Keratinocyte (primary cell): Measurements from ENCODE around the gene IGF1. TPM values are rescaled to one million over a fixed set of nuclear protein-coding genes. Genes with fewer than 3 reads are reported as not detected.

Experiments
- DNase-seq: peaks from one replicate; pipeline ENCODE4 v3.0.0-alpha.2; 2011; ENCODE audit warnings: low read depth, missing footprints, low spot score
- FAIRE-seq: peaks from 2 replicates; lab custom pipeline; 2011; peaks lifted over from hg19 to GRCh38; lab: Jason Lieb, UNC
- H2AFZ ChIP-seq: 2 replicates; pipeline ENCODE4 v1.6.0; 2012; ENCODE audit warnings: low read length, control low read depth, inconsistent platforms; ENCODE audit not compliant: control insufficient read depth
- H3K27ac ChIP-seq: 2 replicates; pipeline ENCODE4 v1.5.1; 2011; ENCODE audit warnings: low read length; ENCODE audit not compliant: control insufficient read depth, insufficient read depth
- H3K27me3 ChIP-seq: 3 replicates; pipeline ENCODE4 v1.6.0; 2011; ENCODE audit warnings: low read length; ENCODE audit not compliant: control insufficient read depth, insufficient read depth; ENCODE audit errors: extremely low read depth
- H3K36me3 ChIP-seq, 2 experiments: 2 replicates in 1 of 2; 3 replicates in 1 of 2; pipeline ENCODE4 v1.5.1; 2011; ENCODE audit warnings: low read length in 2 of 2, mild to moderate bottlenecking in 1 of 2; ENCODE audit not compliant: control insufficient read depth in 2 of 2, insufficient read depth in 2 of 2; ENCODE audit errors: extremely low read depth in 1 of 2
- H3K4me1 ChIP-seq: 3 replicates; pipeline ENCODE4 v1.5.1; 2011; ENCODE audit warnings: low read length; ENCODE audit not compliant: control insufficient read depth, insufficient read depth; ENCODE audit errors: extremely low read depth
- H3K4me2 ChIP-seq: 3 replicates; pipeline ENCODE4 v1.6.0; 2011; ENCODE audit warnings: low read depth, low read length; ENCODE audit not compliant: control insufficient read depth, insufficient read depth; ENCODE audit errors: extremely low read depth
- H3K4me3 ChIP-seq, 3 experiments: fragments of 200-600 bp in 1 of 3; sonication (generic) in 1 of 3; 2 replicates in 2 of 3; 3 replicates in 1 of 3; pipeline ENCODE4 v1.5.1; 2011 to 2016; ENCODE audit warnings: low read length in 3 of 3, mild to moderate bottlenecking in 3 of 3, control low read depth in 2 of 3, inconsistent platforms in 1 of 3, low read depth in 1 of 3, mixed read lengths in 1 of 3, mixed run types in 1 of 3, moderate library complexity in 1 of 3; ENCODE audit not compliant: control insufficient read depth in 2 of 3, insufficient read depth in 2 of 3; ENCODE audit errors: extremely low read depth in 1 of 3
- H3K79me2 ChIP-seq: 2 replicates; pipeline ENCODE4 v1.6.0; 2012; ENCODE audit warnings: low read length; ENCODE audit not compliant: control insufficient read depth, insufficient read depth
- H3K9ac ChIP-seq: 3 replicates; pipeline ENCODE4 v1.6.0; 2011; ENCODE audit warnings: low read length; ENCODE audit not compliant: control insufficient read depth, insufficient read depth; ENCODE audit errors: extremely low read depth
- H3K9me1 ChIP-seq: 3 replicates; pipeline ENCODE4 v1.6.0; 2011; ENCODE audit warnings: low read length; ENCODE audit not compliant: control insufficient read depth, insufficient read depth; ENCODE audit errors: extremely low read depth
- H3K9me3 ChIP-seq: 2 replicates; pipeline ENCODE4 v1.5.1; 2012; ENCODE audit warnings: low read depth, low read length; ENCODE audit not compliant: control insufficient read depth
- H4K20me1 ChIP-seq: 3 replicates; pipeline ENCODE4 v1.6.0; 2011; ENCODE audit warnings: low read length; ENCODE audit not compliant: control insufficient read depth, insufficient read depth; ENCODE audit errors: extremely low read depth
- EZH2 ChIP-seq: IDR thresholded peaks from one replicate; pipeline ENCODE4 v1.6.1; 2012; ENCODE audit warnings: inconsistent platforms, mild to moderate bottlenecking, low read length, moderate library complexity
- dilution Hi-C: fragments of 300-500 bp; cut with MboI; formaldehyde crosslinking; loops from one replicate; pipeline ENCODE4 v1.7.0; 2020; ENCODE audit warnings: low sequenced_read_pairs; ENCODE audit not compliant: extremely low pct_ligation_motif_present
- polyA plus RNA-seq, 5 experiments: library from polyadenylated mRNA; depleted of rRNA in 3 of 5; stranded (reverse) in 3 of 5; stranded (forward) in 1 of 5; unstranded in 1 of 5; fragments of >200 nt; gene quantifications; 1 replicate in 1 of 5; 2 replicates in 3 of 5; 3 replicates in 1 of 5; pipeline versions ENCODE4 v1.2.1 to v1.2.3, GENCODE V29; 2011 to 2012; ENCODE audit warnings: missing spikeins in 2 of 5, low read depth in 1 of 5, low replicate concordance in 1 of 5
- TF ChIP-seq, protein P1 (sequence below), 3 experiments: IDR thresholded peaks in 1 of 3; conservative IDR thresholded peaks in 1 of 3; optimal IDR thresholded peaks in 1 of 3; 2 replicates in 2 of 3; 3 replicates in 1 of 3; pipeline versions ENCODE3 to v1.5.1; 2011; ENCODE audit warnings: low read length in 3 of 3, mild to moderate bottlenecking in 3 of 3, moderate library complexity in 2 of 3, control low read depth in 1 of 3, inconsistent platforms in 1 of 3; ENCODE audit not compliant: insufficient read depth in 2 of 3; ENCODE audit errors: extremely low read depth in 1 of 3

Gene IGF1
- polyA plus RNA-seq, 1 donor (not counting 4 experiments of a cell fraction or from before 2014, with no cell fraction given): not detected

DNA sequence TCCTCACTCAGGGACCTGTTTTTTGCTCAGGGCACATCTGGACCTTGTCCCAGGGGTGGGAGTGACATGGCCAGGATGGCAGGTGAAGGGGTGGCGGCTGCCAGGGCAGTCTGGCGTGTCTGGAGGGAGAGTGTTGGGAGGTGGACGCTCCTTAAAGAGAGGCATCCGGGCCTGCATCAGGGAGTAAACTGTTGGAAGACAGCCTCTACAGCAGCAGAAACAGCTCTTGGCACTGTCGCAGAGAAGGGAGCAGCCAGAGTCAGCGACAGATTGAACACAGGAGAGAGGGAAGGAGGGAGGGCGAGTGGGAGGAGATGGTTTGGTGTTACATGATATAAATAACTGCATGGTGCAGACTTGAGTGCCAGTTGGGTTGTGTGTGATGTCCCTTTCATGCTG is 52.8 kb downstream of the IGF1 start:
- H3K27ac ChIP-seq: no peak overlapping the region
- no peak for TF ChIP-seq EZH2
- TF ChIP-seq, protein P1, sequence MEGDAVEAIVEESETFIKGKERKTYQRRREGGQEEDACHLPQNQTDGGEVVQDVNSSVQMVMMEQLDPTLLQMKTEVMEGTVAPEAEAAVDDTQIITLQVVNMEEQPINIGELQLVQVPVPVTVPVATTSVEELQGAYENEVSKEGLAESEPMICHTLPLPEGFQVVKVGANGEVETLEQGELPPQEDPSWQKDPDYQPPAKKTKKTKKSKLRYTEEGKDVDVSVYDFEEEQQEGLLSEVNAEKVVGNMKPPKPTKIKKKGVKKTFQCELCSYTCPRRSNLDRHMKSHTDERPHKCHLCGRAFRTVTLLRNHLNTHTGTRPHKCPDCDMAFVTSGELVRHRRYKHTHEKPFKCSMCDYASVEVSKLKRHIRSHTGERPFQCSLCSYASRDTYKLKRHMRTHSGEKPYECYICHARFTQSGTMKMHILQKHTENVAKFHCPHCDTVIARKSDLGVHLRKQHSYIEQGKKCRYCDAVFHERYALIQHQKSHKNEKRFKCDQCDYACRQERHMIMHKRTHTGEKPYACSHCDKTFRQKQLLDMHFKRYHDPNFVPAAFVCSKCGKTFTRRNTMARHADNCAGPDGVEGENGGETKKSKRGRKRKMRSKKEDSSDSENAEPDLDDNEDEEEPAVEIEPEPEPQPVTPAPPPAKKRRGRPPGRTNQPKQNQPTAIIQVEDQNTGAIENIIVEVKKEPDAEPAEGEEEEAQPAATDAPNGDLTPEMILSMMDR (optimal IDR thresholded peaks at IDR 0.05 in 1 of 3, IDR thresholded peaks at IDR 0.05 in 1 of 3, conservative IDR thresholded peaks at IDR 0.05 in 1 of 3; ENCODE audit: extremely low read depth in 1 of 3, insufficient read depth in 2 of 3, low read length in 3 of 3): no peak
- H3K9me1 ChIP-seq: no peaks in the 10 kb centered on the region
- dilution Hi-C loops: no loop called here
- H3K9ac ChIP-seq: no peak overlapping the region
- no peak overlapping the region for H3K4me2 ChIP-seq
- H2AFZ ChIP-seq: no peak overlapping the region
- H3K4me1 ChIP-seq: no peaks in the 10 kb centered on the region
- no peaks in the 10 kb centered on the region for H3K27me3 ChIP-seq
- no peaks in the 10 kb centered on the region for H3K79me2 ChIP-seq
- H3K9me3 ChIP-seq: no peaks in the 10 kb centered on the region
- FAIRE-seq (no peak), DNase-seq (no peak)
- H3K4me3 ChIP-seq: no peak overlapping the region
- H3K36me3 ChIP-seq: no peaks in the 10 kb centered on the region
- H4K20me1 ChIP-seq: no peaks in the 10 kb centered on the region

DNA sequence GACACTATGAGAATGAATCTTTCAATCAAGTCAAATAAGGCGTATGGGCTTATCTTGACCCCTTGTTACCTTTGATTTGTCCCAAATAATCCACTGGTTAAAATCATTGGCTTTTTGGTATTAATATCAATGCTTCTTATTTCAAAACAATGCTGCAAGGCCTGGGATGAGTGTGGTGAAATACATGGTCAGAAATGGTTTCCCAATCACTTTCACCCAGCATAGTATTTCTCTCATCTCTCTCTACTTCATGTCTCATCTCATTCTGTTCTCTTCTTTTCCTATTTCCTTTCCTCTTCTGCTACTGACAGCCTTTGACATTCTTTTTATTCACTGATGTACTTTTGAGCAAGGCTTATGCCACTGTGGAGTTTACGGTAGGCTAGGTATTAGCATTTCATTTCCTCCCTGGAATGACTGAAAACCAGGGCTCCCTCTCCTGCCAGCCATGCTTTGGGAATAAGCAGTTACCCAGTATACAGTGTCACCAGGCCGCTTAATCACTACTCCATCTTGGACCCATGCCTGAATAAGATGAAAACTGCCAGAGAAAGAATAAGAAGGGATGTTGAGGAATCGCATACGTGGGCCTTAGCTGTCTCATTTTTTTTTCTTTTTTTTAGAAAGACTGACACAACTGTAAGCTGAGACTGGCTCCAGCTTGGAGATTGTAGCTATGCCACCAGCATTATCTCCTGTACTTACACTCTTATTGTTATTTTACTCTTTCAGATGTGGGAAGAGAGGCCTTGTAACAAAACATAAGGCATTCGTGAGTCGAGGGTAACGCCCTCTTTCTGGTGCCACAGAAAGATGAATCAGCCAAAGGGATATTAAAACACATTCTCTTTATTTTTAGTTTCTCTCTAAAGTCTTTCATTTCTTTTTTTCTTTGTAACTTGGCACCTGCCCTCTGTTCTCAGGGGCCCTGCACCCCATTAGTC is 53.5 kb downstream of the IGF1 start:
- DNase-seq: no peak
- Histone ChIP-seq H3K27ac (no peak overlapping the region), H3K9me3 (no peaks in the 10 kb centered on the region), H3K9ac (no peak overlapping the region), H3K79me2 (no peaks in the 10 kb centered on the region), H3K27me3 (no peaks in the 10 kb centered on the region), H3K4me2 (no peak overlapping the region), H4K20me1 (no peaks in the 10 kb centered on the region), H3K4me3 (no peak overlapping the region), H2AFZ (no peak overlapping the region), H3K36me3 (no peaks in the 10 kb centered on the region), H3K9me1 (no peaks in the 10 kb centered on the region), H3K4me1 (no peaks in the 10 kb centered on the region)
- dilution Hi-C loops: no loop called here
- FAIRE-seq: no peak
- no peak for TF ChIP-seq EZH2
- TF ChIP-seq, protein P1 (optimal IDR thresholded peaks at IDR 0.05 in 1 of 3, IDR thresholded peaks at IDR 0.05 in 1 of 3, conservative IDR thresholded peaks at IDR 0.05 in 1 of 3; ENCODE audit: extremely low read depth in 1 of 3, insufficient read depth in 2 of 3, low read length in 3 of 3): no peak
